ENCODE data around the gene GRAMD2B. TPM values are rescaled to one million over a fixed set of nuclear protein-coding genes. Genes with fewer than 3 reads are reported as not detected.

Gene GRAMD2B
- total and polyA plus RNA-seq, 2 of the 13 experiments (the other 11 are each of a cell fraction or from before 2014, with no cell fraction given) = 8.1 to 10.6 TPM

GRCh38 chr5:126422994-126423788 lies at the start of gene GRAMD2B (continued):
- no peak for TF ChIP-seq TCF12 (IDR thresholded peaks at IDR 0.05)
- no peak for TF ChIP-seq TCF12 (CRISPR knock-in tag; IDR thresholded peaks at IDR 0.05)
- no peak for TF ChIP-seq MAF1 (CRISPR knock-in tag; IDR thresholded peaks at IDR 0.05; ENCODE audit: borderline replicate concordance)
- no peak for TF ChIP-seq NR0B2 (CRISPR knock-in tag; IDR thresholded peaks at IDR 0.05)
- TF ChIP-seq GLI4 (CRISPR knock-in tag; IDR thresholded peaks at IDR 0.05; ENCODE audit: borderline replicate concordance) = no peak
- no peak for TF ChIP-seq ZNF282 (IDR thresholded peaks at IDR 0.05; ENCODE audit: partially characterized antibody)
- TF ChIP-seq ZNF34 (CRISPR knock-in tag; IDR thresholded peaks at IDR 0.05; ENCODE audit: borderline replicate concordance) = no peak
- no peak for TF ChIP-seq ZNF331 (CRISPR knock-in tag; IDR thresholded peaks at IDR 0.05)
- TF ChIP-seq ZNF431 (CRISPR knock-in tag; IDR thresholded peaks at IDR 0.05; ENCODE audit: borderline replicate concordance, low read depth) = no peak
- no peak for TF ChIP-seq ATF2 (CRISPR knock-in tag; IDR thresholded peaks at IDR 0.05)
- TF ChIP-seq ZNF33B (CRISPR knock-in tag; IDR thresholded peaks at IDR 0.05) = no peak
- TF ChIP-seq MATR3 (CRISPR knock-in tag; IDR thresholded peaks at IDR 0.05) = no peak
- TF ChIP-seq ATF1 (CRISPR knock-in tag; IDR thresholded peaks at IDR 0.05) = no peak
- no peak for TF ChIP-seq ZNF574 (CRISPR knock-in tag; IDR thresholded peaks at IDR 0.05)
- TF ChIP-seq TBL1XR1 (IDR thresholded peaks at IDR 0.05; ENCODE audit: borderline replicate concordance, low read length, partially characterized antibody) = no peak
- no peak for TF ChIP-seq SALL2 (CRISPR knock-in tag; IDR thresholded peaks at IDR 0.05)
- TF ChIP-seq KLF6 (CRISPR knock-in tag; IDR thresholded peaks at IDR 0.05) = no peak
- TF ChIP-seq ZNF296 (CRISPR knock-in tag; conservative IDR thresholded peaks at IDR 0.05) = no peak
- TF ChIP-seq ZNF598 (CRISPR knock-in tag; IDR thresholded peaks at IDR 0.05; ENCODE audit: borderline replicate concordance) = no peak
- no peak for TF ChIP-seq ZNF451 (CRISPR knock-in tag; IDR thresholded peaks at IDR 0.05)
- no peak for TF ChIP-seq THAP7 (CRISPR knock-in tag; IDR thresholded peaks at IDR 0.05)
- TF ChIP-seq AGO2 (optimal IDR thresholded peaks at IDR 0.05; ENCODE audit: low read depth, low read length) = peak; percentile 30
- TF ChIP-seq TOE1 (CRISPR knock-in tag; IDR thresholded peaks at IDR 0.05) = no peak
- 0 out of 2 replicates have a peak, but pooled peaks have one; percentile 50 for TF ChIP-seq YEATS4 (CRISPR knock-in tag; IDR thresholded peaks at IDR 0.05; ENCODE audit: borderline replicate concordance)
- TF ChIP-seq AKAP8 (CRISPR knock-in tag; IDR thresholded peaks at IDR 0.05) = no peak

Measured in HepG2 (cell line).